Stimulated activated CD8-positive, alpha-beta memory T cell treated with anti-CD3 and anti-CD28 coated beads, Interleukin-4, amount 100 ng/mL, for 4 hours (primary cell): ENCODE results near the gene ITPK1.

Experiments used
- DNase-seq, 2 donors: peaks; one replicate each; pipeline ENCODE4 v3.0.0-alpha.2; 2020; ENCODE audit warnings: low read depth in 2 of 2, low spot score in 1 of 2

Gene ITPK1

DNA sequence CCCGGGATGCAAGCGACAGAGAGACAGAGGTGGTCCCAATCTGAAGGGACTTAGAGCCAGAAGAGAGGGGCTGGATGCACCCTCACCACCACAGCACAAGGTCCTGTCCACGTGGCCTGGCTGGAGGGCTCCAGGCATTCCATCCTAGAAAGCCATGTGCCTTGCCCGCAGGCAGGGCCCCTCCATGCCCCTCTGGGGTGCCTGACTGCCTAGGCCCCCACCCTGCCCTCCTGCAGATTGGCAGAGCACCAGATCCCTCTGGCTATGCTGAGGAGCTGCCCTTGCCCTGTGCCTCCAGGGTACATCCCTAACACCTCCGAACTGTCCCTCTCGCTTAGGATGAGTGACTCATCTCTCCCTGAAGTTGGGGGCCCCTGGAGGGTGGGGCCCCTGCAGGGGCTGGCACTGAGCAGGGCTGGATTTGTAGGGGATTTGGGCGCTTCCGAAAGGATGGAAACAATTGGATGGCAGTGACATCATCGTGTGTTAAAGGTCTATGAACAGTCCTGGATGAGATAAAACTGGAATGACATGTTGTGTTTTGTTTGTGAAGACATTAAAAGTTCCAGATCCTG, 141.8 kb downstream of the ITPK1 start:
- no peak for DNase-seq

DNA sequence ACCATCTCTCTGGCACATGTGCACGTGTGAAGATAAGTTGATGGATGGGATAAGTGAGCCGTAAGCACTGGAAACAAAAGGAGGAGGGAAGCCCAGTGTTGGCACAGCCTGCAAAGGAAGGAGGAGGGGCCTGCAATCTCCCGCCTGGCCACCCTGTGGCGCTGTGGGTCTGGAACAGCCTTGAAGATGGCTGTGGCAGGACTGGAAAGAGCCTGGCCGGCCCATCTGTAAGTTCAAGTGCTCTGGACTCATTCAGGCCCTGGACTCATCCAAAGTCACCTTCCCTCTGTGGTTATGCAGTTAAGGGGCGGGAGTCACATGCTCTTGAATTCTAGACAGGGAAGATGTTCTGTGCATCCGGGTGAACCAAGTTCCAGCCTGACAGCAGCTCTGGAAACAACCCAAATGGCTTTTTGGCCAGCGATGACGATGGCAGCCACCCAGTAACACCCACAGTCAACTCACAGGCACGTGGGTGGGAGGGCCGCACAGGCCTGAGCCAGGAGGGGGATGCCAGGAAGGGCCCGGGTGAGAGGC, 142.4 kb downstream of the ITPK1 start:
- no peak for DNase-seq

DNA sequence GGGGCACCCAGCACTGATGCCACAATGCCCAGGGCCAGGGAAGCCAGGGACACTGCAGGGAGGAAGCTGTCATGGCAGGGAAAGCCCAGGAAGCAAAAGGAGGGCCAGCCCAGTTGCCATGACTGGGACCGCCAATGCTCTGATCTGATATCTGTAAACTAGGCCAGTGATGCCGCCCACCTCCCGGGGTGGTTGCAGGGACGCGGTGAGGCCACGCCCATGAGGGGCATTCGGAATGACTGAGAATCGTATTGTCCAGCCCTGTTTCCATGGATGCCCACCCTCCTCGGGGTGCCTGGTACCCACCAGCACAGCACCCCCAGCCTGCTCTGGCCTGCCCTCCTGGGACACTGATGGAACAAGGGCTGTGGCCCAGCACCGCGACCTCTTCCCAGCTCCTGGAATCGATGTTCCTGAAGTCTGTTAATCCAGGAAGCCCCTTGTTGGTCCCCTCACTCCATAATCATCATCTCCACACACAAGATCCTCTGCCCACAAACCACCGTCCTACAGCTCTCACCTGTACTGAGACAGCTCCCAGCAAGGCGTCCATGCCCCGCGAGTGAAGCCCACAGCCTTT, 144.0 kb downstream of the ITPK1 start:
- no peak for DNase-seq

DNA sequence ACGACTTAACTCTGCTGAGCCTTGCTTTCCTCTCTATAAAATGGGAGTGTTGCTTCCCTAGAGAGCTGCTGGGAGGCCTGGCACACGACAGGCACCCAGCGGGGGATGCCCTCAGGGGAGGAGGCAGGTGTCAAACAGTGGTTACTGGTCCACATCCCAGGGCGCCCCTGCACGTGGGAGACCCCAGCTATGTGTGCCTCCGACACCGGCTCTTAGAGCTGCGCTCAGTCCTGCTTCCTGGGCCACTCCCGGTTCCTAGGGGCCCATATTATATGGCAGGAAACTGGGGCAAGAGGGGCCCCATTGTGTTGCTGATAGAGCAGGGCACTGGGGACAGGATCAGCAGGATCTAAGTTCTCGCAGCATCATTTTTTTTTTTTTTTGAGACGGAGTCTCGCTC, 145.5 kb downstream of the ITPK1 start:
- DNase-seq: no peak

DNA sequence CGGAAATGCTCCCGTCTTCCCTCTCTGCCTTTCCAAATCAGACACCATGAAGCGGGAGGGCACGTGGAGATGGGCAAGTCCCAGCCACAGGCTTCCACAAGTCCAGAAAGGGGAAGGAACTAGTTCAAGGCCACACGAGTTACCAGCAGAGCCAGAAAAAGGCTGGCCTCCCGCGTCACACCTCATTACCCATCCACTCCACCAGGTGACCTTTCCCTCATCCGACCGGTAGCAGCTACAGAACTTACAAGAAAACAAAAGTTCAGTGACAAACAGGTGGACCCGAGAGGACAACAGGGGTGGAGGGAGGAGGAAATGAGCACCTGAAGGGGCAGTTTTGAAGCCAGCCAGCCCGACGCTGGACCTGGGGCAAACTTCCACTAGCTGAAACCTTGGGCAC, 145.9 kb downstream of the ITPK1 start:
- DNase-seq: no peak

DNA sequence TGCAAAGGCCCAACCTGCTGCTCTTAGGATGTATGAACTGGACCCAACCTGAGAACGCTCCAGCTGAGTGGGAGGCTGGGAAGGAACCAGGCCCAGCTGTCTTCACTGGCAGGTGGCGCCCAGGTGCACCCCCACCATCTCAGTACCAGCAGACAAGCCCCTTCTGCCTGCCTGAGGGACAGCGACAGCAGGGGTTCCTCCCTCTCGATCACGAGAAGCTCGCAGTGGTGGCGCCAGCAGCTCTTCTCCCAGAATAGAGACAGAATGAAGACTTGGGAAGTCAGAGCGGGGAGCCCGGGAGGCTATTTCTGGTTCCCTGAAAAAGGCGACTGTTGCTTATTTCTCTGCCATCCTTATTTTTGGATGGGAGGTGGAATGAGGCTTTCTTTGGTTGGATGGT, 146.3 kb downstream of the ITPK1 start:
- DNase-seq: no peak

DNA sequence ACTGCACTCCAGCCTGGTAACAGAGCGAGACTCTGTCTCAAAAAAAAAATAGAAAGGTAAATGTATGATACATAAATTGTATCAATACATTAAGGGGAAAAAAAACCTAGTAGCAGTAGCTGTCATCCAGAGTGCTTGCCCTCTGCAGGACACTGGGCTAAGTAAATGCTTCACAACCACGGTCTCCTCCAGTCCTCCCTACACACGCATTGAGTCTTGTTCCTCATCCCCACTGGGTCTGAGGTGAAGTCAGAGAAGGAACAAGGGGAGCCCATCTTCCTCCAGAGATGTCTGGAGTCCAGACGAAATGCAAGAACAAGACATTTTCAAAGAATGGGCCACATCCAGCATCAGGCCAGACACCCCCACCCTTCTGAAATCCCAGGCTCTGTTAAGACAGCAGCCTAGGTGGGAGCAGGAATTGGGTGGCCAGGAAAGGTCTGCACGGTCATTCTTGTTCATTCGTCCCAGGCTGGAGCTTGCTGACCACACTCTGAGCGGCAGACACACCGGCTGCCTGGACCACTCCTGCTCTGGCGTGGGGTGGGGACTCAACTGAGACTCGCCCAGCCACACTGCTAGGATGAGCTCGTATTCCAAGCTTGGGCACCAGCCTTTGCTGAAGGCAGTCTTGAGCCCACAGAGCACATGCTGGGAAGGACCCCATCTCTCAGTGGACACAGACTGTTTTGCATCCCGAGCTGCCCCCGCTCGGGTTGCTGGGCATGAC, 147.3 kb downstream of the ITPK1 start:
- DNase-seq: no peak

DNA sequence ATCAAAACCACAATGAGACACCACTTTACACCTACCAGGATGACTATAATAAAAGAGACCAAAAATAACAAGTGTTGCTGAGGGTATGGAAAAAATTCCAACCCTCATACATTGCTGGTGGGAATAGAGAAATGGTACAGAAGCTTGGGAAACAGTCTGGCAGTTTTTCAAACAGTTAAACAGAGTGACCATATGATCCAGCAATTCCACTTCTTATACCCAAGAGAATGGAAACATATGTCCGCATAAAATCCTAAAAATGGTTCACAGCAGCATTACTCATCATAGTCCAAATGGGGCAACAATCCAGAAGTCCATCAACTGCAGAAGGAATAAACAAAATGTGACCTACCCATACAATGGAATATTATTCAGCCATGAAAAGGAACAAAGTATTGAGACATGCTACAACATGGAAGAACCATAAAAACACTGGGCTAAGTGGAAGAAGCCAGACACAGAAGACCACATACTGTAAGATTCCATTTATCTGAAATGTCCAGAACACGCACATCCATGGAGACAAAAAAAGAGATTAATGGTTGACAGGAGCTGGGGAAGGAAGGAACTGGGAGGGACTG, 148.3 kb downstream of the ITPK1 start:
- no peak for DNase-seq

DNA sequence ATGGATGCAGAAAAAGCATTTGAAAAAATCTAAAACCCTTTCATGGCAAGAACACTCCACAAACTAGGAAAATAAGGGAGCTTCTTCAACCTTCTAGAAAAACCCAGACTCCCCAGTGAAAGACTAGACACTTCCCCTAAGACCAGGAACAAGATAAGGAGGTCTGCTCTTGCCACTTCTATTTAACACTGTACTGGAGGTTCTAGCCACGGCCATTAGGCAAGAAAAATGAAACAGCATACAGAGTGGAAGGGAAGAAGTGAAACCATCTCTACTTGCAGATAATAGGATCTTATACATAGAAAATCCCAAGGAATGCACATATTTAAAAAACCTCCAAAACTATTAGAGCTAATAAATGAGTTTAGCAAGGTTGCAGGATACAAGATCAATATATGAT, 150.4 kb downstream of the ITPK1 start:
- no peak for DNase-seq

DNA sequence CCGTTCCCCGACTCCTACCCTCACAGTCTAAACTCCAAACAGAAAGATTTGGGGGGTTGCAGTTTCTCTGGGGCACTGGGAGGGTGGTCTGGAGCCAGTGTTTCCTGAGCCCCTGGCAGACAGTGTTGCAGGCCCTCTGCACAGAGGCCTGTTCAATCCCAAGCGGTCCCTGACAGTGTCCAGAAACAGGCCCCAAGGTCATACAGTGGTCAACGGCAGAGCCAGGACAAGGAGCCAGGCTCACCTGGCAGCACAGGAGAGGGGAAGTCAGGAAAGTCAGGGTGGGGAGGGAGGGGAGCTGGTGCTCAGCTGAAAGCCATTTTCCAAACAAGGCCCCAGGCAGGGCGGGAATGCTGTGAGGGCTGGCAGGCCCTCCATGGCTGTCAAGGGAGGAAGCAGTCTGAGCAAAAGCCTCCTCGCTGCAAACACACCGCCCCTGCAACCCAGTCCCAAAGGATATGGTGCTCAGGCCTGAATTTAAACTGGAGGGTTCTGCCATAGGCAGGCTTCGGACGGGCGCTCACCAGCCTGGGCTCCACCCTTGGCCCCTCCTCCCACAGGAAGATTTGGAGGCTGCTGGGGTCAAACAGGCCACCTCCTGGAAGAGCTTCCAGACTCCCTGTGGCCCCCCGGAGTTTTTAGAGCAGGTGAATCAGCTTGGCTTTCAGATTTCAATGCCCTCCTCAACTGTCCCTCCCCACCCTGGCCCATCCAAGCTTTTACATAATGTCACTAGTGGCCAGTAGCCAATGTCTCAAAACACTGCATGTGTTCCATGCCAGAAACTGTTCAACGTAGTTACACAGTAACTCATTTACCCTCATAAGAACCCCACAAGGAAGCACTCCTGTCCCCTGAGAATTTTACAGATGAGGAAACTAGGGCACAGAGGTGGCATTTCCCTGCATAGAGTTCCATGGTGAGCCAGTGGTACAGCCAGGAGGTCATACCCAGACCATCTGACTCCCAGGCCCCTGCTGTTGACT, 151.3 kb downstream of the ITPK1 start:
- no peak for DNase-seq

DNA sequence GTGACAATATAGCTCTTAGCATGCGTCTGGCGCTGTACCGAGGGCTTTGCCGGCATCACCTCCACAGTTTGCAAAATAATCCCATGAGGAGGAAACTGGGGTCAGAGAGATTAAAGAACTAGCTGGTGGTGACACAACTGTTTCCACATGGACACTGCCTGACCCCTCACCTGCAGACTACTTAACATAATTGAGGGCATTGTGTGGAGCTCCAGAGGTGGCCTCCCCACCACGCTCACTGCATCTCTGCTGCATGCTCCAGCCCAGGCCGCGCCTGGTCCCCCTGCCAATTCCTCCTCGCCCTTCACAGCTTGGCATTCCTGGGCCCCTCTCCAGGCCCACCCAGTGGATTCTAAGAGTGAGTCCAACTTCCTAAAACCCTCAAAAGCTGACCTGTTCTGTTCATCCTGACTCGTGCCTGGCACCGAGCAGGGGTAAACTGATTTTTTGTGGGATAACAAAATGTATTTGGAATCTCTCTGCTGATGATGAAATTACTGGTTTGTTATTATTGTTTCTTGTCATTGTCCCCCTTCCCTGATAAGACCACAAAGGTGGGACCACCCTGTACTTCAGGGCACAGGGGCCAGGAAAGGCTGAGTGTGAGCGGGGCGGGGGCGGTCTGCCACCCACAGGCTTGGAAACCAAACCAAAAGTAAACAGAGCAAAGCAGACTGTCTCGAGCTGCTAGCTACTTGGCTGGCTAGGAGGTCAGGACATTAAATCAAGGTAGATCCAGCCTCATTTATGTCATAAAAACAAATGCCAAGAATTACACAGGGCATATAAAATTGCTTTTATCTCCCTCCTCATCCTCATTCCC, 152.2 kb downstream of the ITPK1 start:
- no peak for DNase-seq

DNA sequence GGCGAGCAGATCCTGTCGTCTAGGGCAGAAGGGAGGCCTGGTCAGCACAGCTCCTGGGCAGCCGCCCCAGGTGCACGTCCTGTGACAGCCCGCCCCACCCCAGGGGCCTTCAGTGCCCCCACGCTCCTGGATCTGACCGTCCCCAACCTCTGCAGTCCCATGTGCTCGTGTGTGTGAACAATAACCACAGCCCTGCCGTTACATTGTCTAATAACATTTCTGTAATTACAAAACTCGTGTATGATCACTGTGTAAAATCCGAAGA, 153.0 kb downstream of the ITPK1 start:
- DNase-seq: no peak

DNA sequence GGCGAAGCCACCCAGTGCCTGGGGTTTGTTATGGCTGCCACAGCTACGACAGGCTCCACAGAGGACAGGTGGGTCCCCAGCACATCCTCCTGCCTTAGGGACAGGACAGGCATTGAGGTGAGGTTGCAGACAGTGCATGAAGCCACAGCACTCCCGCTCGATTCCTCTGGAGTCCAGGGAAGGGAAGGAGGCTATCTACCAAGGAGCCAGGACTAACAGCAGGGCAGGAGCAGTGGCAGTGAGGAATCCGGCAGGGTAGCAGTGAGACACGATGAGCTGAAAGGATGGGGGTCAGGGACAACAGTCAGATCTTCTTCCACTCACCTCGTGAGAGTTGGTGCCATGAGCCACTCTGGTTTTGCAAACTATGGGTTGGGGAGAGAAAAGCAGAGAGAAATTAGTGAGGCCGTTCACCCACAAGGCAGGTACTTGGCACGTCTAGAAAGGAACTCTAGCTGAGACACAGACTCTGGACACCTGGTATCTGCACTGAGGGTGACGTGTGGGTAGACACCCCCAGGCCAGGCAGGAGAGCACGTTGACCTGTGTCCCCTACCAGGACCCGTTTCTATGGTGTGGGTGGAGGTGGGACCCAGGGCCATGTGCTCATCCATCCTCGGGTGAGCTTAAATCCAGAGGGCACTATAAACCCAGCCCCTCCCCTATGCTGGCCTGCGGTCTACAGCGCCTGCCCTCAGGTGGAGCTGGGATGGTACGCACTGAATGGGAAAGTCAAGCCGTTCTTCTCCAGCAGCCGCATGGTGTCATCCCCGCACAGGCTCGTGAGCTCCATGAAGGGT, 153.5 kb downstream of the ITPK1 start:
- DNase-seq: no peak

DNA sequence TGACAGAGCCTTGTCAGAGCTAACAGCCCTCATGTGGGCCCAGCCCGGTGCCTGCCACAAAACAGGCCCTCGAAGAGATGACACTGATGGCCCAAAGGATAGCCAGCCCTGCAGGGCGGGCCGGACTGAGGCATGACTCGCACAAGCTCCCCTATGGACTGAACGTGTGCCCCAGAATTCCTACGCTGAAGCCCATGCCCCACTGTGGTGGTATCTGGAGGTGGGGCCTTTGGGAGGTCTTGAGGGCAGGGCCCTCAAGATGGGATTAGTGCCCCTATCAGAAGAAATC, 154.2 kb downstream of the ITPK1 start:
- no peak for DNase-seq

DNA sequence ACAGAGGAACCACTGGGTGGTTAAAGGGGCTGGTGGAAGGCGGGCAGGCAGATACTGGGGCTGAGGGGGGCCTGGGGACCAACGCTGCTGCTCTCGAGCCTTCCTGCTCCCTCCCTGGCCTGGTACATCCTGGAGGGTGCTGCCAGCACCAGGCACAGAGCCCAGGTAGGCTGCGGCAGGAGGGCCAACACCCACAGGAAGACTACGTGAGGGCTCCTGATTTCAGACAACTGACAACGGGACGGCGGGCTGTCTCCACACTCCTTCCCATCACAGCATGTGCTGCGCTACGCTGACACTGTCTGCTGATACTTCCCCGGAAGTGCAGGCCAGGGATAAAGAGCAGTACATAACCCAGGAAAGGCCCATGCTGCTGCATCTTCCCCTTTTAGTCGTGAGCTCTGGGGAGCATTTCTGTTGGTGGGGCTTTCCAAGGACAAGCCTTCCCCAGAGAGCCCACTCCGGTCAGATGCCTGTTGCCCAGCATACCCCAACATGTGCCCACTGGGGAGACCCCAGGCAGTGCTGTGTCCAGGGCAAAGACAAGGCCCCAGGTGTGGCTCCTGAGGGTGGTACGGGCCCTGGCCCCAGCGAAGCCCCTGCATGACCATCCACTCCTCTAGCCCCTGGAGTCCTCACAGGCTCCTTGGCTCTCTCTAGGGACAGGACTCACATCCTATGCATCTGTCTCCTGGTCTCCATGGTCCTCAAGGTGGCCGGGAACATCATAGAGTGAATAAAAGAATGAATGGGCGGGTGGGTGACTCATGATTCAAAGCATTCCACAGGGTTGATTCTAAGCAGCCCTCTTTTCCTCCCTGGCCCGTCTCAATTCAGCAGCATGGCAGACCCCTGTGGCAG, 154.8 kb downstream of the ITPK1 start:
- no peak for DNase-seq

DNA sequence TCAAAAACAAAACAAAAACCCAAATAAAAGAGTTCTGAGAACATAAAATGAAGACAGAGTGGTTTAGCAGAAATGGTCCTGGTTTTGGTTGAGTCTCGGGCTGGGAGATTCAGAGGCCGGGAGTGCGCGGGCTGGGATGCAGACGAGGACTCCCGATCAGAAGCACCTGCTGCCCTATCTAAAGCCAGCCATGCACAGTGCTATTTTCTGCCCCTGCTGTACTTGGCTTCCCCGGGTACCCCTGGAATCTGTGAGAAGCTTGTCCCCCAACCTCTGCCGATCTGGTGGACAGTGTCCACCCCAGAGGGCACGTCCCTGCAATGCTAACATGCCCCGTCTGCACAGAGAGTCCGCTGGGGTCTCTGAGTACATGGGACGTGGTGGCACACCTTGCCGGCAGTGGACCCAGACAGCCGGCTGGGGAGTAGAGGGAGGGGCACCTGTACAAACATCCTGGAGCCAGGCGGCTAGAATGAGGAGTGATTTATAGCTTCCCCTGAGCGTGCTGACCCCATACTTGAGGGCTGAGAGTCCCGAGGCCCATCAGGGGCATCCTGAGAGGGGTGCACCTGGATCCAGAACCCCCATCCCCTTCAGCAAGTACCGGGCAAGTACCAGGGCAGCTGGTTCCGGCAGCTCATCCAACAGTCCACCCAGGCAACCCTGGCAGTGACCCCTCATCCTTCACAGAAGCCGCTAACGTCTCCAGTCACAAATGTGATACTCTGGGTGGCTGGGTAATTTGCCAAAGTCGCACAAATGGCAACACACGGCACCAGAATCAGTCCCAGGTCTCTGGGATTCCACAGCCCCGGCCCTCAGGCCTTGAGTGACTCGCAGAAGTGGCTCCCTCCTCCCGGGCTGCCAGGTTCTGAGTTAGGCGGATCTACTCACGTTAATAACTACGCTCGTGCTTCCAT, 155.7 kb downstream of the ITPK1 start:
- no peak for DNase-seq

DNA sequence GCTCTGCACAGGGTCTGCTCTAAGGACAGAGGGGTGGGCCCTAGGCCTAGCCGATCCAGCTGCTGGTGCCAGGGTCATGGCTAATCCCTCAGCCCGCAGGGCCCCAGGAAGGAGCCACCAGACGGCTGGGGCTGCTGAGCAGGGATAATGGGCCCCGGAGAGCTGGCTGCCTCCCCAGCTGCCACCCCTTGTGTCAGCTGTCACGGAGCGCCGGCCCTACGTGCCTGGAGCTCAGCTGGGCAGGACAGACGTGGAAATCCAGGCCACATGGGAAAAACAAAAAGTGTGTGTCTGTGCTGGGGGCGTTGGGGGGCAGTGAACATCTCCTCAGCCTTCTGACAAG, 156.6 kb downstream of the ITPK1 start:
- no peak for DNase-seq
